Measurements from ENCODE around the gene MAST4.

Gene MAST4

GRCh38 chr5:66606713-66607112 is 10.5 kb downstream of the MAST4 start:
- no peak for DNase-seq

- no peak for DNase-seq
Observed at GRCh38 chr5:66608501-66608900, 12.3 kb downstream of the MAST4 start.

- no peak for DNase-seq
Observed at GRCh38 chr5:66609615-66610014, 13.4 kb downstream of the MAST4 start.

GRCh38 chr5:66612226-66612625 is 16.0 kb downstream of the MAST4 start:
- no peak for DNase-seq

- no peak for DNase-seq
Observed at GRCh38 chr5:66615136-66615535, 18.9 kb downstream of the MAST4 start.

- no peak for DNase-seq
Observed at GRCh38 chr5:66615894-66616293, 19.7 kb downstream of the MAST4 start.

GRCh38 chr5:66616520-66617225 is 20.5 kb downstream of the MAST4 start:
- DNase-seq: no peak

- no peak for DNase-seq
Observed at GRCh38 chr5:66617226-66617861, 21.2 kb downstream of the MAST4 start.

- no peak for DNase-seq
Observed at GRCh38 chr5:66617991-66618768, 22.0 kb downstream of the MAST4 start.

GRCh38 chr5:66620711-66621110 is 24.5 kb downstream of the MAST4 start:
- DNase-seq: no peak

- no peak for DNase-seq
Observed at GRCh38 chr5:66621146-66621545, 25.0 kb downstream of the MAST4 start.

GRCh38 chr5:66621736-66622135 is 25.5 kb downstream of the MAST4 start:
- no peak for DNase-seq

- DNase-seq: no peak
Observed at GRCh38 chr5:66628561-66628960, 32.4 kb downstream of the MAST4 start.

- DNase-seq: no peak
Observed at GRCh38 chr5:66629446-66629845, 33.3 kb downstream of the MAST4 start.

GRCh38 chr5:66633754-66634153 is 37.6 kb downstream of the MAST4 start:
- DNase-seq: no peak

- DNase-seq: no peak
Observed at GRCh38 chr5:66634601-66635000, 38.4 kb downstream of the MAST4 start.

GRCh38 chr5:66637994-66638393 is 41.8 kb downstream of the MAST4 start:
- no peak for DNase-seq

GRCh38 chr5:66639037-66639436 is 42.8 kb downstream of the MAST4 start:
- DNase-seq: no peak

GRCh38 chr5:66642538-66642937 is 46.3 kb downstream of the MAST4 start:
- DNase-seq: no peak

GRCh38 chr5:66643387-66643786 is 47.2 kb downstream of the MAST4 start:
- no peak for DNase-seq

GRCh38 chr5:66644111-66644510 is 47.9 kb downstream of the MAST4 start:
- no peak for DNase-seq

GRCh38 chr5:66645039-66645438 is 48.8 kb downstream of the MAST4 start:
- DNase-seq: no peak

- no peak for DNase-seq
Observed at GRCh38 chr5:66646570-66646969, 50.4 kb downstream of the MAST4 start.

Data from NK-92 treated with Interleukin-12 subunit alpha and Interleukin-12 subunit beta, amount 100 ng/mL, for 24 hours (cell line).